Progenitor cell of endocrine pancreas (in vitro differentiated cells): ENCODE data around the gene MOB3C. TPM values are rescaled to one million over a fixed set of nuclear protein-coding genes. Genes with fewer than 3 reads are reported as not detected.

Experiments used
- DNase-seq: peaks from one replicate; pipeline ENCODE4 v3.0.0; 2021; ENCODE audit warnings: low spot score; ENCODE audit not compliant: unreplicated experiment
- H3K27ac Mint-ChIP-seq: 2 replicates; pipeline ENCODE4 v1.8.0; 2021; ENCODE audit warnings: mild to moderate bottlenecking, moderate library complexity, mixed read lengths
- H3K27me3 Mint-ChIP-seq: 2 replicates; pipeline ENCODE4 v1.8.0; 2021; ENCODE audit warnings: mixed read lengths
- H3K36me3 Mint-ChIP-seq: 2 replicates; pipeline ENCODE4 v1.8.0; 2022; ENCODE audit warnings: mixed read lengths; ENCODE audit not compliant: insufficient read depth
- H3K4me1 Mint-ChIP-seq: 2 replicates; pipeline ENCODE4 v1.8.0; 2021; ENCODE audit warnings: low read depth, mixed read lengths
- H3K4me3 Mint-ChIP-seq: 2 replicates; pipeline ENCODE4 v1.8.0; 2021; ENCODE audit warnings: low read depth, mild to moderate bottlenecking, moderate library complexity, mixed read lengths
- H3K9me3 Mint-ChIP-seq: 2 replicates; pipeline ENCODE4 v1.8.0; 2021; ENCODE audit warnings: low read depth, mixed read lengths
- CTCF ChIP-seq: fragments of 200-600 bp; sonication (generic); IDR thresholded peaks from one replicate; pipeline ENCODE4 v1.5.0; 2021; ENCODE audit warnings: antibody characterized with exemption, mild to moderate bottlenecking; ENCODE audit not compliant: unreplicated experiment
- total RNA-seq: library from RNA; stranded (reverse); gene quantifications from 2 replicates; pipeline ENCODE4 v1.2.1, GENCODE V29; 2021

The MOB3C gene
- total RNA-seq, 1 donor from 2014 or later, result 5.5 TPM

GRCh38 chr1:46585312-46585938 lies 31.2 kb downstream of the MOB3C start:
- H3K36me3 Mint-ChIP-seq, result peaks cover 14% of the 10 kb centered on the region
- no peaks in the 10 kb centered on the region for H3K27me3 Mint-ChIP-seq
- no peaks in the 10 kb centered on the region for H3K9me3 Mint-ChIP-seq
- TF ChIP-seq CTCF, result no peak
- no peak overlapping the region for H3K4me3 Mint-ChIP-seq
- H3K4me1 Mint-ChIP-seq, result peaks cover 4% of the 10 kb centered on the region
- no peak for DNase-seq
- no peak overlapping the region for H3K27ac Mint-ChIP-seq

- no peak overlapping the region for H3K4me3 Mint-ChIP-seq
- no peak for DNase-seq
Measured at GRCh38 chr1:46583494-46583893, 33.1 kb downstream of the MOB3C start.

GRCh38 chr1:46582972-46583371 lies 33.6 kb downstream of the MOB3C start:
- H3K36me3 Mint-ChIP-seq, result peaks cover 18% of the 10 kb centered on the region
- TF ChIP-seq CTCF, result no peak
- H3K9me3 Mint-ChIP-seq, result no peaks in the 10 kb centered on the region
- H3K27me3 Mint-ChIP-seq, result no peaks in the 10 kb centered on the region
- peaks cover 4% of the 10 kb centered on the region for H3K4me1 Mint-ChIP-seq
- H3K4me3 Mint-ChIP-seq, result no peak overlapping the region
- no peak for DNase-seq
- no peak overlapping the region for H3K27ac Mint-ChIP-seq

More at GRCh38 chr1:46583494-46583893, 33.1 kb downstream of the MOB3C start:
- Mint-ChIP-seq H3K36me3 (peaks cover 16% of the 10 kb centered on the region), H3K27ac (no peak overlapping the region), H3K4me1 (peaks cover 4% of the 10 kb centered on the region), H3K27me3 (no peaks in the 10 kb centered on the region), H3K9me3 (no peaks in the 10 kb centered on the region)
- TF ChIP-seq CTCF, result no peak

- Mint-ChIP-seq H3K27ac (no peak overlapping the region), H3K4me3 (no peak overlapping the region), H3K4me1 (peaks cover 4% of the 10 kb centered on the region), H3K36me3 (peaks cover 20% of the 10 kb centered on the region), H3K27me3 (no peaks in the 10 kb centered on the region), H3K9me3 (no peaks in the 10 kb centered on the region)
- no peak for TF ChIP-seq CTCF
- no peak for DNase-seq
Measured at GRCh38 chr1:46581681-46582455, 34.7 kb downstream of the MOB3C start.

- Mint-ChIP-seq H3K27me3 (no peaks in the 10 kb centered on the region), H3K4me1 (peaks cover 14% of the 10 kb centered on the region), H3K4me3 (no peak overlapping the region), H3K36me3 (peaks cover 21% of the 10 kb centered on the region), H3K9me3 (no peaks in the 10 kb centered on the region), H3K27ac (no peak overlapping the region)
- no peak for DNase-seq
- no peak for TF ChIP-seq CTCF
Measured at GRCh38 chr1:46580140-46580903, 36.3 kb downstream of the MOB3C start.
